HL-60 (cell line): ENCODE results near the gene DHX36.

ENCODE experiments used
- DNase-seq, 2 experiments: peaks; one replicate each; pipeline ENCODE4 v3.0.0-alpha.2; 2010 to 2020; ENCODE audit warnings: low read depth in 1 of 2, low spot score in 1 of 2
- H3K27ac ChIP-seq: fragments of 250-450 bp; sonication (Bioruptor Pico); replicated peaks from 2 replicates; pipeline ENCODE4 v1.5.1; 2020; ENCODE audit warnings: mild to moderate bottlenecking, moderate library complexity
- H3K27me3 ChIP-seq: fragments of 250-450 bp; sonication (Bioruptor Pico); 2 replicates; pipeline ENCODE4 v1.5.1; 2021; ENCODE audit warnings: mild to moderate bottlenecking, moderate library complexity; ENCODE audit not compliant: insufficient read depth, poor library complexity, severe bottlenecking
- H3K4me3 ChIP-seq: replicated peaks from 2 replicates; pipeline ENCODE4 v1.5.1; 2011; ENCODE audit warnings: mild to moderate bottlenecking, control low read depth, low read length; ENCODE audit not compliant: insufficient read depth
- GABPA ChIP-seq: IDR thresholded peaks from 2 replicates; pipeline ENCODE4 v1.6.1; 2012; ENCODE audit warnings: low read depth
- POLR2AphosphoS5 ChIP-seq: IDR thresholded peaks from 2 replicates; pipeline ENCODE4 v1.6.1; 2012; ENCODE audit warnings: low read depth
- SPI1 ChIP-seq: IDR thresholded peaks from 2 replicates; pipeline ENCODE4 v1.6.1; 2012; ENCODE audit warnings: low read depth, mild to moderate bottlenecking, borderline replicate concordance
- TF ChIP-seq, protein P1 (sequence below): IDR thresholded peaks from one replicate; pipeline ENCODE4 v1.5.1; 2011; ENCODE audit warnings: low read length, control low read depth, inconsistent platforms; ENCODE audit not compliant: insufficient read depth
- TF ChIP-seq, protein P2 (sequence below): IDR thresholded peaks from 2 replicates; pipeline ENCODE4 v1.6.1; 2012; ENCODE audit warnings: low read depth; ENCODE audit not compliant: insufficient replicate concordance

Gene DHX36

DNA sequence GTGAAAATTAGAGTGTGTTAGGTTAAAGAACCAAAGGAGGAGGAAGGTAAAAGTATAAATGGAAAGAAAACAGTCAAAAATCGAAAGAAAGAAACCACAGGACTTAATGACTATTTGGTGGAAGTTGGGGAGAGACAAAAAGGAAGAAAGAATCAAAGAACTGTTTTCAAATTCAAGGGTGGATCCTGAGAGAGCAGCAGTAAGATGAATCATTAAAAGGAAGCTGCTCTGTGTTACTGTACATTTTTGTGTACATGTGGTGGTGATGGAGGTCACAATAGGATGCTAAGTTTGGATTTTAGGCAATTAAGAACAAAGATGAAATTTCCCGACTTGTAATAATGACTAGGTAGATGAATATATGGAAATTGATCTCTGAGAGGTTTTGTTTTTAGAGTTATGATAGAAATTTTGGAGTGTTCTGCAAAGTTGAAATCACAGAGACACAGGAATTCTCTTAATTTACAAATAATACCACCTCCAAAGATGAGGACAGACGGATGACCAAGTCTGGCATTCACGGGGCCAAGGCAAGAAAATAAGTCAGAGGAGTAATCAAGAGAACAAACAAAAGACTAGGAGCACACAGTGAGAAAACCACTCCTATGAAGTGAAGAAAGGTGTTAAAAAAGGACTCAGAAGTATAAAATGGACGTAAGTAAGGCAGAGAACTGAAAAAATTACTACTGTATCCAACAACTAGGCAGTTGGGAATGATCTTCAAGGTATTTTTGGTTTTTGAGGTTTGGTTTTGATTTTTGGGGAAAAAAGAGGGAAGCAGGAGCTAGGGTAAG lies 7.1 kb downstream of the DHX36 start:
- TF ChIP-seq, protein P1, sequence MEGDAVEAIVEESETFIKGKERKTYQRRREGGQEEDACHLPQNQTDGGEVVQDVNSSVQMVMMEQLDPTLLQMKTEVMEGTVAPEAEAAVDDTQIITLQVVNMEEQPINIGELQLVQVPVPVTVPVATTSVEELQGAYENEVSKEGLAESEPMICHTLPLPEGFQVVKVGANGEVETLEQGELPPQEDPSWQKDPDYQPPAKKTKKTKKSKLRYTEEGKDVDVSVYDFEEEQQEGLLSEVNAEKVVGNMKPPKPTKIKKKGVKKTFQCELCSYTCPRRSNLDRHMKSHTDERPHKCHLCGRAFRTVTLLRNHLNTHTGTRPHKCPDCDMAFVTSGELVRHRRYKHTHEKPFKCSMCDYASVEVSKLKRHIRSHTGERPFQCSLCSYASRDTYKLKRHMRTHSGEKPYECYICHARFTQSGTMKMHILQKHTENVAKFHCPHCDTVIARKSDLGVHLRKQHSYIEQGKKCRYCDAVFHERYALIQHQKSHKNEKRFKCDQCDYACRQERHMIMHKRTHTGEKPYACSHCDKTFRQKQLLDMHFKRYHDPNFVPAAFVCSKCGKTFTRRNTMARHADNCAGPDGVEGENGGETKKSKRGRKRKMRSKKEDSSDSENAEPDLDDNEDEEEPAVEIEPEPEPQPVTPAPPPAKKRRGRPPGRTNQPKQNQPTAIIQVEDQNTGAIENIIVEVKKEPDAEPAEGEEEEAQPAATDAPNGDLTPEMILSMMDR: no peak
- TF ChIP-seq GABPA (no peak), POLR2AphosphoS5 (no peak), SPI1 (no peak)
- TF ChIP-seq, protein P2, sequence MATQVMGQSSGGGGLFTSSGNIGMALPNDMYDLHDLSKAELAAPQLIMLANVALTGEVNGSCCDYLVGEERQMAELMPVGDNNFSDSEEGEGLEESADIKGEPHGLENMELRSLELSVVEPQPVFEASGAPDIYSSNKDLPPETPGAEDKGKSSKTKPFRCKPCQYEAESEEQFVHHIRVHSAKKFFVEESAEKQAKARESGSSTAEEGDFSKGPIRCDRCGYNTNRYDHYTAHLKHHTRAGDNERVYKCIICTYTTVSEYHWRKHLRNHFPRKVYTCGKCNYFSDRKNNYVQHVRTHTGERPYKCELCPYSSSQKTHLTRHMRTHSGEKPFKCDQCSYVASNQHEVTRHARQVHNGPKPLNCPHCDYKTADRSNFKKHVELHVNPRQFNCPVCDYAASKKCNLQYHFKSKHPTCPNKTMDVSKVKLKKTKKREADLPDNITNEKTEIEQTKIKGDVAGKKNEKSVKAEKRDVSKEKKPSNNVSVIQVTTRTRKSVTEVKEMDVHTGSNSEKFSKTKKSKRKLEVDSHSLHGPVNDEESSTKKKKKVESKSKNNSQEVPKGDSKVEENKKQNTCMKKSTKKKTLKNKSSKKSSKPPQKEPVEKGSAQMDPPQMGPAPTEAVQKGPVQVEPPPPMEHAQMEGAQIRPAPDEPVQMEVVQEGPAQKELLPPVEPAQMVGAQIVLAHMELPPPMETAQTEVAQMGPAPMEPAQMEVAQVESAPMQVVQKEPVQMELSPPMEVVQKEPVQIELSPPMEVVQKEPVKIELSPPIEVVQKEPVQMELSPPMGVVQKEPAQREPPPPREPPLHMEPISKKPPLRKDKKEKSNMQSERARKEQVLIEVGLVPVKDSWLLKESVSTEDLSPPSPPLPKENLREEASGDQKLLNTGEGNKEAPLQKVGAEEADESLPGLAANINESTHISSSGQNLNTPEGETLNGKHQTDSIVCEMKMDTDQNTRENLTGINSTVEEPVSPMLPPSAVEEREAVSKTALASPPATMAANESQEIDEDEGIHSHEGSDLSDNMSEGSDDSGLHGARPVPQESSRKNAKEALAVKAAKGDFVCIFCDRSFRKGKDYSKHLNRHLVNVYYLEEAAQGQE: no peak
- H3K27me3 ChIP-seq: no peaks in the 10 kb centered on the region
- H3K27ac ChIP-seq: no peak overlapping the region
- H3K4me3 ChIP-seq: no peak overlapping the region
- no peak for DNase-seq

DNA sequence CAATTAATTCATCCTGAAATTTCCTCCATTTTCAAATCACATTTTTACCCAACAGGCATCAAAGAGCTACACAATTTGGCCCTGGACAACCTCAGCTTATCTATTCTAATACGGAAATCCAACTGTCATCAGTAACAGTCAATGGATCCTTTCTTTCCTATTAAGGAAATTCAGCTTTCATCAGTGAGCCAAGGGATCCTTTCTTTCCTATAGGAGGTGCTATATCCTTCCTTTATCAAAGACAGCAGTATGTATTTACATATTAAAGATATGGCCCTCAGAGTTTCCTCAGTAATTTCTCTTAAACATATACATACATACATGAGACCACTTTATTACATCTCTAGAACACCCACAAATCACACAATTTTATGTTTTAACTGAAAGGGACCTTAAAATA lies 10.1 kb downstream of the DHX36 start:
- H3K27ac ChIP-seq: no peak overlapping the region
- H3K27me3 ChIP-seq: no peaks in the 10 kb centered on the region
- TF ChIP-seq SPI1 (no peak), GABPA (no peak), POLR2AphosphoS5 (no peak)
- TF ChIP-seq, protein P1: no peak
- TF ChIP-seq, protein P2: no peak
- no peak overlapping the region for H3K4me3 ChIP-seq
- no peak for DNase-seq

DNA sequence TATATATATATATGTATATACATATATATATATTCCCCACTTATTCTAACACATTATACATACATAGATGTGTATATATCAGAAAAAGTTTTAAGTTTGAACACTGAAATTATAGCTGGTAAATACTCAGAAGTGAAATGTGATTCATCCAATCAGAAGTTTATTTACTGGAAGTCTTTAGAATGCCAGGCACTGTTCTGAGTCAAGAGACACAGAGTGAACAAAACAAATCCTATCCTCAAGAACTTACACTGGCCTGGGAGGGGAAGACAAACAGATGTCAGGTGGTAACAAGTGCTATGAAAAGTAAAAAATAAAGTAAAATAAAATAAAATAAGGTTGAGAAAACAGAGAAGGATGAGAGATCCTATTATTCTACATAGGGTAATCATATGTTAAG lies 13.4 kb downstream of the DHX36 start:
- TF ChIP-seq, protein P1: no peak
- TF ChIP-seq GABPA (no peak), POLR2AphosphoS5 (no peak), SPI1 (no peak)
- TF ChIP-seq, protein P2: no peak
- no peak for DNase-seq
- Histone ChIP-seq H3K27me3 (no peaks in the 10 kb centered on the region), H3K27ac (no peak overlapping the region), H3K4me3 (no peak overlapping the region)
